ENCODE measurements around the gene ADA.

GRCh38 chr20:44646023-44646640 lies 5.4 kb downstream of the ADA start:
- TF ChIP-seq CTCF (conservative IDR thresholded peaks at IDR 0.05 in 1 of 2, IDR thresholded peaks at IDR 0.05 in 1 of 2; ENCODE audit: extremely low read depth in 1 of 2, insufficient read depth in 1 of 2, low read depth in 1 of 2, low read length in 2 of 2), result no peak
- no peak for TF ChIP-seq EZH2 (IDR thresholded peaks at IDR 0.05; ENCODE audit: borderline replicate concordance, low read length)
